Measurements from ENCODE around the gene PTPRD. TPM values are rescaled to one million over a fixed set of nuclear protein-coding genes. Genes with fewer than 3 reads are reported as not detected.

The PTPRD gene
- total RNA-seq, 2 donors from 2014 or later = 19.6 to 101 TPM

DNA sequence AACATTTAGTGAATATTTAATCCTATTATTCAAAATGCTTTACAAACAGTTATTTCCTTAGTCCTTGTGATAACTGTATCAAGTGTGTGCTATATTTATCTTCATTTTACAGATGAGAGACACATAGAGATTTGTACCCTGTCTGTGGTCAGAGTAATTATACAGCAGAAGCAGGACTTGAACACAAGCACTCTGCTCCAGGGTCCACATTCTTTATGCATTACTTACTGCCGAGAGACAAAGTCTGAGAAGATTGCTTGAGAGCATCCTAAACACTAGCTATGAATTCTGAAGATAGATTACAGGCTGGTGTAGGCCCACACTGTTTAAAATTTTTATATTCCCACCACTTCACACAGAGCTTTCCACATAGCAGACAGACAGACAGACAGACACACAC lies 1887.2 kb downstream of the PTPRD start:
- H3K4me1 ChIP-seq (ENCODE audit: control insufficient read depth in 1 of 2, low read depth in 2 of 2) = peaks cover 0 to 11% of the 10 kb centered on the region in 2 donors
- no peak overlapping the region for H3K4me3 ChIP-seq
- DNase-seq (ENCODE audit: low spot score) (no peak), ATAC-seq (ENCODE audit: insufficient number of reproducible peaks, low FRiP score, low read depth) (no peak)
- no peak overlapping the region for H3K27ac ChIP-seq
- no peaks in the 10 kb centered on the region for H3K36me3 ChIP-seq
- no peaks in the 10 kb centered on the region for H3K27me3 ChIP-seq (replicated peaks; ENCODE audit: insufficient read depth)
- H3K9me3 ChIP-seq = no peaks in the 10 kb centered on the region
- TF ChIP-seq, protein P1, sequence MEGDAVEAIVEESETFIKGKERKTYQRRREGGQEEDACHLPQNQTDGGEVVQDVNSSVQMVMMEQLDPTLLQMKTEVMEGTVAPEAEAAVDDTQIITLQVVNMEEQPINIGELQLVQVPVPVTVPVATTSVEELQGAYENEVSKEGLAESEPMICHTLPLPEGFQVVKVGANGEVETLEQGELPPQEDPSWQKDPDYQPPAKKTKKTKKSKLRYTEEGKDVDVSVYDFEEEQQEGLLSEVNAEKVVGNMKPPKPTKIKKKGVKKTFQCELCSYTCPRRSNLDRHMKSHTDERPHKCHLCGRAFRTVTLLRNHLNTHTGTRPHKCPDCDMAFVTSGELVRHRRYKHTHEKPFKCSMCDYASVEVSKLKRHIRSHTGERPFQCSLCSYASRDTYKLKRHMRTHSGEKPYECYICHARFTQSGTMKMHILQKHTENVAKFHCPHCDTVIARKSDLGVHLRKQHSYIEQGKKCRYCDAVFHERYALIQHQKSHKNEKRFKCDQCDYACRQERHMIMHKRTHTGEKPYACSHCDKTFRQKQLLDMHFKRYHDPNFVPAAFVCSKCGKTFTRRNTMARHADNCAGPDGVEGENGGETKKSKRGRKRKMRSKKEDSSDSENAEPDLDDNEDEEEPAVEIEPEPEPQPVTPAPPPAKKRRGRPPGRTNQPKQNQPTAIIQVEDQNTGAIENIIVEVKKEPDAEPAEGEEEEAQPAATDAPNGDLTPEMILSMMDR (IDR thresholded peaks at IDR 0.05) = no peak

DNA sequence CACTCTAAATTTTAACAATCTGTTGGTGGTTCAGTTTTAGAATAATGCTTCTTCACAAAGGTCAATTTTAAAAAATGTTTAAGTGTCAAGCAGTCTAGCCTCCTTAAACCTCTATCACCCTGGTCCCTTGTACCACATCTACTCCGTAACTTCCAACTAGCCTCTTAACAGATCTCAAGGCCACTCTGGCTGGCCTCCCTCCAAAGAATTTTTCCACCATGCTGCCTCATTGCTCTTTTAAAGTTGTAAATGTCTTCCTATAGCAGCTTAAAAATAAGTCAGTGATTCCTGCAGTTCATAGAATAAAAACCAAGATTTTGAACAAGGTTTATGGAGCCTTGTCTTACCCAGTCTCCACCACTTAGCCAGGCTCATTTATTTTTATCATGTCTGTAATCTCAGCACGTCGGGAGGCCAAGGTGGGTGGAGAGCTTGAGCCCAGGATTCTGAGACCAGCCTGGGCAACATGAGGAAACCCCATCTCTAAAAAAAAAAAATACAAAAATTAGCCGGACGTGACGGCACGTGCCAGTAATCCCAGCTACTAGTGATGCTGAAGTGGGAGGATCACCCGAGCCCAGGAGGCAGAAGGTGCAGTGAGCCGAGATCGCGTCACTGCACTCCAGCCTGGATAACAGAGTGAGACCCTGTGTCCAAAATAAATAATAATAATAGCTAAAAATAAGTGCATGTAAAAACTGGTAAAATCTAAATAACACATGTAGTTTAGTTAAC lies 1888.4 kb downstream of the PTPRD start:
- Histone ChIP-seq H3K9me3 (no peaks in the 10 kb centered on the region), H3K36me3 (no peaks in the 10 kb centered on the region), H3K27ac (peak overlapping the region in 1 of 2 donors; percentile 30), H3K27me3 (replicated peaks; ENCODE audit: insufficient read depth) (no peaks in the 10 kb centered on the region), H3K4me3 (peak overlapping the region; percentile 53), H3K4me1 (ENCODE audit: control insufficient read depth in 1 of 2, low read depth in 2 of 2) (peaks cover 0 to 11% of the 10 kb centered on the region in 2 donors)
- ATAC-seq (ENCODE audit: insufficient number of reproducible peaks, low FRiP score, low read depth) (peak; percentile 22), DNase-seq (ENCODE audit: low spot score) (no peak)
- TF ChIP-seq, protein P1 (IDR thresholded peaks at IDR 0.05) = no peak

DNA sequence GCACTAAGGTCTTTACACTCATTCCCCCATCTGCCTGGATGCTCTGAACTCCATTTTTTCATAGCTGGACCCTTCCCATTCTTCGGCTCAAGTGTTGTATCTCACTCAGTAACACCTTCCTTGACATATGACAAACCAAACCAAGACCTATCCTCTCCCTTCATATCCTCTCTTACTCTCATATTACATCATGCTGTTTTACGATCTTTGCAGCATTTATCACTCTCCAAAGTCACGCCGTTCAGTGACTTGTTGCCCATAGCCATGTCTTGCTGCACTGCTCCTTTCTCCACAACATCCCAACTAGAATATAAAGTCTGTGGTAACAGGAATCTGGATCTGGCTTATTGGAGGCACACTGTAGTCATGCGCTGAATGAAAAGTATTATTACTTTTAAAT lies 1889.6 kb downstream of the PTPRD start:
- Histone ChIP-seq H3K27ac (no peak overlapping the region), H3K4me3 (no peak overlapping the region), H3K27me3 (replicated peaks; ENCODE audit: insufficient read depth) (no peaks in the 10 kb centered on the region), H3K36me3 (no peaks in the 10 kb centered on the region), H3K4me1 (ENCODE audit: control insufficient read depth in 1 of 2, low read depth in 2 of 2) (peaks cover 0 to 17% of the 10 kb centered on the region in 2 donors), H3K9me3 (no peaks in the 10 kb centered on the region)
- ATAC-seq (ENCODE audit: insufficient number of reproducible peaks, low FRiP score, low read depth) (no peak), DNase-seq (ENCODE audit: low spot score) (no peak)
- TF ChIP-seq, protein P1 (IDR thresholded peaks at IDR 0.05) = no peak

DNA sequence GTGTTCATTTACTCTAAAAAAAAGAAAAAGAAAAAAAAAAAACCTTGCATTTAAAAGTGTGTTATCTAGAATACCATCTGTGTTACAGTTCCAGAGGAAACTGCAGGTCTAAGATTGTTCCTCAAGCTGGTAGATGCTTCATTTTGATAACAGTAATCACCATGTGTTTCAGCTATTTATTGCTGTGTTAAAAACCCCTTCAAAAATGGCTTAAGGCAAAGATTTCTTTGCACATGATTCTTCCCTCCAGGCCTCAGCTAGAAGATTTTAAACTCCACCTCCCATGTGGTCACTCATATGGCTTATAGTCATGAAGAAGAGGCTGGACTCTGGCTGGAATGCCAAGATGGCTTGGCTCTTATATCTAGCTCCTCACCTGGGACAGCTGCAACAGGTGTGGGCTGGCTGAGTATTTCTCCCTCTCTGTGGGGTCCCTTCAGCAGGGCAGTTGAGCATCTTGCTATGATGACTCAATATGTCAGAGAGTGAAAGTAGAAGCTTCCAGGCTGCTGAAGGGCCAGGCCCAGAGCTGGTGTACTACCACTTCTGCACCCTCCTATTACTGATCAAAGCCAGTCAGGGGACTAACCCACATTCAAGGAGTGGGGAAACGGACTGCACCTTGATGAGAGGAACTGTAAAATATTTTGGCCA lies 1892.8 kb downstream of the PTPRD start:
- Histone ChIP-seq H3K27me3 (replicated peaks; ENCODE audit: insufficient read depth) (no peaks in the 10 kb centered on the region), H3K9me3 (no peaks in the 10 kb centered on the region), H3K4me3 (no peak overlapping the region), H3K27ac (no peak overlapping the region), H3K36me3 (no peaks in the 10 kb centered on the region), H3K4me1 (ENCODE audit: control insufficient read depth in 1 of 2, low read depth in 2 of 2) (peaks cover 3 to 23% of the 10 kb centered on the region in 2 donors)
- TF ChIP-seq, protein P1 (IDR thresholded peaks at IDR 0.05) = no peak
- no peak for ATAC-seq (ENCODE audit: insufficient number of reproducible peaks, low FRiP score, low read depth)
- no peak for DNase-seq (ENCODE audit: low spot score)

DNA sequence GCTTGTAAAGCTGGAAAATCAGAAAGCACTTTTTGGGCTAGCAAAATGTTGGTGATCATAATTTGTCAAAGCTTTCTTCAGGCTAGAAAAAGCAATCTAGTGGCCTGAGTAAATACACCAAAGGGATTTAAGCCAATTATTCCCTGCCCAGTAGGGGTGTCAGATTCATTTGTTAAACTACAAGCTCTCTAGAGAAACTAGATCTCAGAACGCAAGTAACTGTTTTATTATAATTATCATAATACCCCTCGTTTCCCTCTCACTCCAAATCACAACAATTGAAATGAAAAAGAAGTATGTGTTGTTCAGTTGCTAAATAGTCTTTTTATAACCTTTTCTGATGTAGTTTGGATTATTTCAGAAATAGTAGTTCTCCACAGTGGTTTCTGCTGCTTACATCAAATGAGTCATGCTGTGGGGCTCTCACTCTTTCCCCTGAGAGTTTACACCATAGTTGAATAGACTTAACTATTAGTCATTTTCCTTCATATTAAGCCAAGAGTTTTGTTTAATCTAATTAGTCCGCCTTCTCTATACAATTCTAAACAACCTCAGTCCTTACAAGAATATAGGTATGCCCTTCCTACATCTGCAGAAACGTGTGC lies 1894.6 kb downstream of the PTPRD start:
- Histone ChIP-seq H3K27ac (peak overlapping the region; percentile 35 to 47), H3K4me1 (ENCODE audit: control insufficient read depth in 1 of 2, low read depth in 2 of 2) (peaks cover 3 to 15% of the 10 kb centered on the region in 2 donors), H3K9me3 (no peaks in the 10 kb centered on the region), H3K36me3 (no peaks in the 10 kb centered on the region), H3K27me3 (replicated peaks; ENCODE audit: insufficient read depth) (no peaks in the 10 kb centered on the region), H3K4me3 (peak overlapping the region; percentile 61)
- peak; percentile 13 for DNase-seq (ENCODE audit: low spot score)
- peak; percentile 85 for ATAC-seq (ENCODE audit: insufficient number of reproducible peaks, low FRiP score, low read depth)
- TF ChIP-seq, protein P1 (IDR thresholded peaks at IDR 0.05) = no peak
